Spleen (tissue), 11 donors: ENCODE data around the gene THNSL1. TPM values are rescaled to one million over a fixed set of nuclear protein-coding genes. Genes with fewer than 3 reads are reported as not detected.
"Not testable (repeated sequence)": the region's sequence is repeated elsewhere in the genome, so short reads cannot be mapped to it uniquely, and the experiment has no call there.

Source experiments
- DNase-seq: peaks from one replicate; pipeline ENCODE4 v3.0.0-alpha.2; 2020
- H3K27ac ChIP-seq, 8 donors: fragments of 200-600 bp; sonication (generic) in 7 of 8; 1 replicate in 4 of 8; 2 replicates in 4 of 8; pipeline versions ENCODE4 v1.5.0 to v1.8.0; 2016 to 2021; ENCODE audit warnings: inconsistent platforms in 4 of 8, mild to moderate bottlenecking in 4 of 8, moderate library complexity in 1 of 8
- H3K27me3 ChIP-seq, 7 donors: fragments of 200-600 bp; sonication (generic) in 6 of 7; replicated peaks in 1 of 7; 1 replicate in 4 of 7; 2 replicates in 3 of 7; pipeline versions ENCODE4 v1.5.0 to v1.8.0; 2016 to 2021; ENCODE audit warnings: inconsistent platforms in 3 of 7, mild to moderate bottlenecking in 1 of 7
- H3K36me3 ChIP-seq, 6 donors: fragments of 200-600 bp; sonication (generic) in 5 of 6; 1 replicate in 4 of 6; 2 replicates in 2 of 6; pipeline versions ENCODE4 v1.5.0 to v1.8.0; 2016 to 2021; ENCODE audit warnings: inconsistent platforms in 2 of 6
- H3K4me1 ChIP-seq, 6 donors: fragments of 200-600 bp; sonication (generic) in 5 of 6; 1 replicate in 3 of 6; 2 replicates in 3 of 6; pipeline versions ENCODE4 v1.5.0 to v1.8.0; 2016 to 2021; ENCODE audit warnings: inconsistent platforms in 3 of 6
- H3K4me3 ChIP-seq, 8 donors: fragments of 200-600 bp; sonication (generic) in 7 of 8; 1 replicate in 4 of 8; 2 replicates in 4 of 8; pipeline versions ENCODE4 v1.5.0 to v1.8.0; 2016 to 2021; ENCODE audit warnings: inconsistent platforms in 4 of 8, mild to moderate bottlenecking in 4 of 8, moderate library complexity in 2 of 8
- H3K9me3 ChIP-seq, 8 donors: fragments of 200-600 bp; sonication (generic) in 7 of 8; 1 replicate in 4 of 8; 2 replicates in 4 of 8; pipeline versions ENCODE4 v1.5.0 to v1.8.0; 2016 to 2021; ENCODE audit warnings: inconsistent platforms in 4 of 8
- POLR2A ChIP-seq, 3 donors: fragments of 450-650 bp; IDR thresholded peaks; one replicate each; pipeline ENCODE4 v1.5.1; 2017; ENCODE audit warnings: antibody characterized with exemption in 3 of 3, mild to moderate bottlenecking in 1 of 3
- POLR2AphosphoS5 ChIP-seq, 3 donors: sonication (generic); formaldehyde crosslinking; IDR thresholded peaks; one replicate each; pipeline ENCODE4 v1.5.1; 2017; ENCODE audit warnings: antibody characterized with exemption in 3 of 3
- WGBS, 5 donors: extraction: QIAGEN DNeasy Blood & Tissue Kit in 3 of 5; methylation state at CpG; one replicate each; pipeline versions ENCODE4 v1.1.5 to v1.1.7; 2013 to 2018; 5-methylcytosine and 5-hydroxymethylcytosine counted together
- intact Hi-C: fragments of 100-400 bp; cut with DNase I; formaldehyde crosslinking; loops from one replicate; pipeline ENCODE4 v1.15.0; 2023; ENCODE audit warnings: low total_unique reads
- polyA plus RNA-seq, 3 donors: library from polyadenylated mRNA; stranded (reverse); fragments of 200-250 nt; gene quantifications; one replicate each; pipeline ENCODE4 v1.2.1, GENCODE V29; 2013
- total RNA-seq, 7 donors: library from RNA; depleted of rRNA in 3 of 7; stranded (reverse); fragments of >200 nt in 3 of 7; fragmentation: NEBNext Ultra II Directional in 4 of 7; extraction: Animal tissue kit (Norgen Biotek cat#: 25700) in 4 of 7; gene quantifications; one replicate each; pipeline versions ENCODE4 v1.1.0 to v1.2.1, GENCODE V29; 2016 to 2021
- TF ChIP-seq, protein P1 (sequence below), 11 experiments: fragments of 200-600 bp in 7 of 11; fragments of 450-650 bp in 4 of 11; sonication (generic) in 4 of 11; IDR thresholded peaks in 8 of 11; conservative IDR thresholded peaks in 3 of 11; 1 replicate in 7 of 11; 2 replicates in 4 of 11; pipeline versions ENCODE4 v1.4.0 to v1.8.0; 2016 to 2021; ENCODE audit warnings: antibody characterized with exemption in 11 of 11, inconsistent platforms in 4 of 11, mild to moderate bottlenecking in 1 of 11
- donor health status: healthy with polysubstance abuse.
- donor health status: DM: no; HTN: no; CAD: no; lungs with moderate emphysema.
- donor health status: DM: no; HTN: no; CAD: no.
- donor health status: Bipolar disorder and iron deficiency.
- donor health status: healthy.
- donor health status: DM: no; HTN: no; CAD: no.
- donor health status: DM: yes; HTN: yes; CAD: no.

The THNSL1 gene
- total and polyA plus RNA-seq, 10 donors, result 1.5 to 4.3 (median 2.8) TPM

GRCh38 chr10:24993237-24993958 is 23.0 kb upstream of the THNSL1 start:
- TF ChIP-seq, protein P1, sequence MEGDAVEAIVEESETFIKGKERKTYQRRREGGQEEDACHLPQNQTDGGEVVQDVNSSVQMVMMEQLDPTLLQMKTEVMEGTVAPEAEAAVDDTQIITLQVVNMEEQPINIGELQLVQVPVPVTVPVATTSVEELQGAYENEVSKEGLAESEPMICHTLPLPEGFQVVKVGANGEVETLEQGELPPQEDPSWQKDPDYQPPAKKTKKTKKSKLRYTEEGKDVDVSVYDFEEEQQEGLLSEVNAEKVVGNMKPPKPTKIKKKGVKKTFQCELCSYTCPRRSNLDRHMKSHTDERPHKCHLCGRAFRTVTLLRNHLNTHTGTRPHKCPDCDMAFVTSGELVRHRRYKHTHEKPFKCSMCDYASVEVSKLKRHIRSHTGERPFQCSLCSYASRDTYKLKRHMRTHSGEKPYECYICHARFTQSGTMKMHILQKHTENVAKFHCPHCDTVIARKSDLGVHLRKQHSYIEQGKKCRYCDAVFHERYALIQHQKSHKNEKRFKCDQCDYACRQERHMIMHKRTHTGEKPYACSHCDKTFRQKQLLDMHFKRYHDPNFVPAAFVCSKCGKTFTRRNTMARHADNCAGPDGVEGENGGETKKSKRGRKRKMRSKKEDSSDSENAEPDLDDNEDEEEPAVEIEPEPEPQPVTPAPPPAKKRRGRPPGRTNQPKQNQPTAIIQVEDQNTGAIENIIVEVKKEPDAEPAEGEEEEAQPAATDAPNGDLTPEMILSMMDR (IDR thresholded peaks at IDR 0.05 in 8 of 11, conservative IDR thresholded peaks at IDR 0.05 in 3 of 11), result no peak
- no peak for TF ChIP-seq POLR2A (IDR thresholded peaks at IDR 0.05)
- no peak for DNase-seq
- WGBS, 5 donors, result 95 to 100% (median 96%) methylated on average over 1 of the region's 1 CpG
- Histone ChIP-seq H3K4me3 (no peak overlapping the region), H3K9me3 (no peaks in the 10 kb centered on the region), H3K36me3 (no peaks in the 10 kb centered on the region), H3K27ac (no peak overlapping the region), H3K4me1 (no peaks in the 10 kb centered on the region), H3K27me3 (peaks cover 0 to 4% (median 0%) of the 10 kb centered on the region in 7 donors)
- intact Hi-C loops, result loop anchor here (10.0 kb wide), 1 partner anchor 349 kb away; no protein-coding TSS in a partner anchor

GRCh38 chr10:24995072-24995471 is 21.3 kb upstream of the THNSL1 start:
- H3K9me3 ChIP-seq, result peaks cover 0 to 6% (median 2%) of the 10 kb centered on the region in 8 donors
- TF ChIP-seq, protein P1 (IDR thresholded peaks at IDR 0.05 in 8 of 11, conservative IDR thresholded peaks at IDR 0.05 in 3 of 11), result no peak
- TF ChIP-seq POLR2A (IDR thresholded peaks at IDR 0.05), result no peak
- H3K4me3 ChIP-seq, result no peak overlapping the region
- H3K36me3 ChIP-seq, result no peaks in the 10 kb centered on the region
- intact Hi-C loops, result loop anchor here (10.0 kb wide), 1 partner anchor 350 kb away; no protein-coding TSS in a partner anchor
- DNase-seq, result no peak
- no peaks in the 10 kb centered on the region for H3K4me1 ChIP-seq
- H3K27me3 ChIP-seq, result peaks cover 0 to 4% (median 0%) of the 10 kb centered on the region in 7 donors
- no peak overlapping the region for H3K27ac ChIP-seq

GRCh38 chr10:24998044-24998443 is 18.4 kb upstream of the THNSL1 start:
- intact Hi-C loops, result loop anchor here (10.0 kb wide), 1 partner anchor 353 kb away; no protein-coding TSS in a partner anchor

DNA sequence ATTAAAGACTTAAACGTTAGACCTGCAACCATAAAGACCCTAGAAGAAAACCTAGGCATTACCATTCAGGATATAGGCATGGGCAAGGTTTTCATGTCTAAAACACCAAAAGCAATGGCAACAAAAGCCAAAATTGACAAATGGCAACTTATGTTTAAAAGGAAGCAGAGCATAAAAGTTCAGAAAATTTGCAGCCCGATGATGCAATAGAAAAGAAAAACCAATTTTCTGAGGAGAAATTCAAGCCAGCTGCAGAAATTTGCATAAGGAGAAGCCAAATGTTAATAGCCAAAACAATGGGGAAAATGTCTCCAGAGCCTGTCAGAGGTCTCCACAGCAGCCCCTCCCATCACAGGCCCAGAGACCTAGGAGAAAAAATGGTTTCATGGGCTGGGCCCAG is 4.8 kb upstream of the THNSL1 start:
- DNase-seq, H3K9me3 ChIP-seq, H3K27ac ChIP-seq, H3K36me3 ChIP-seq, H3K4me3 ChIP-seq, H3K27me3 ChIP-seq: not testable (repeated sequence)
- WGBS, 5 donors, result 84 to 88% (median 87%) methylated on average over 2 of the region's 2 CpGs
- H3K4me1 ChIP-seq, result peaks cover 0 to 10% (median 7%) of the 10 kb centered on the region in 6 donors
- intact Hi-C loops, result loop anchor here (10.0 kb wide), 1 partner anchor 287 kb away; the partner anchor contains the start of gene ARHGAP21

More at GRCh38 chr10:24998044-24998443, 18.4 kb upstream of the THNSL1 start:
- no peaks in the 10 kb centered on the region for H3K36me3 ChIP-seq
- H3K9me3 ChIP-seq, result peaks cover 0 to 15% (median 9%) of the 10 kb centered on the region in 8 donors
- H3K27ac ChIP-seq, result no peak overlapping the region
- 82 to 88% (median 84%) methylated on average over 3 of the region's 3 CpGs for WGBS, 5 donors
- H3K27me3 ChIP-seq, result no peaks in the 10 kb centered on the region
- TF ChIP-seq POLR2AphosphoS5 (IDR thresholded peaks at IDR 0.05) (no peak), POLR2A (IDR thresholded peaks at IDR 0.05) (no peak)
- no peak for DNase-seq
- no peaks in the 10 kb centered on the region for H3K4me1 ChIP-seq
- H3K4me3 ChIP-seq, result no peak overlapping the region

DNA sequence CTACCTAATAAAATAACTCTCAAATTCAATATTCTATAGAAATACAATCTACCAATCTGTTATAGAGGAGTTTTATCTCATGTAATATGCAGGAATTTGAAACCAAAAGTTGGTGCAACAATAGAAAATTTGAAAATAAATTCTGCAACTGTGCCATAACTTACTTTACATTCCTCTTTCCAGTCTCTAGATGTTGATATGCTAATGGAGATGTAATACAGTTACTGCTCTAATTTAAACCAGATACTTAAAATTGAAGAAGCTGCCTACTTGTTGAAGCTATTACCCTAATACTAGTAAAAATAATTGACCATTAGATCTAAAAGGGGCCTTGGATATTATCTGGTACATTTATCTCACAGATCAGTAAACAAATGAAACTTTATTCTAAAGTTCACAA is 1.8 kb upstream of the THNSL1 start:
- TF ChIP-seq POLR2A (IDR thresholded peaks at IDR 0.05) (no peak), POLR2AphosphoS5 (IDR thresholded peaks at IDR 0.05) (no peak)
- TF ChIP-seq, protein P1 (IDR thresholded peaks at IDR 0.05 in 8 of 11, conservative IDR thresholded peaks at IDR 0.05 in 3 of 11), result no peak
- intact Hi-C loops, result loop anchor here (10.0 kb wide), 1 partner anchor 290 kb away; the partner anchor contains the start of gene ARHGAP21
- no peaks in the 10 kb centered on the region for H3K36me3 ChIP-seq
- H3K4me1 ChIP-seq, result peaks cover 7 to 26% (median 18%) of the 10 kb centered on the region in 6 donors
- DNase-seq, result no peak
- no peaks in the 10 kb centered on the region for H3K27me3 ChIP-seq
- H3K4me3 ChIP-seq, result no peak overlapping the region
- no peak overlapping the region for H3K27ac ChIP-seq
- no peaks in the 10 kb centered on the region for H3K9me3 ChIP-seq
